WTC11 (cell line): ENCODE data around the gene OGDHL. TPM values are rescaled to one million over a fixed set of nuclear protein-coding genes. Genes with fewer than 3 reads are reported as not detected.

Experiments used
- ATAC-seq: fragments of 200-7000 bp; cut with Tn5 transposase; 2 replicates; pipeline ENCODE4 v1.10.0; 2021; ENCODE audit warnings: mild to moderate bottlenecking, moderate library complexity
- CTCF ChIA-PET: fragments of 300-600 bp; sonication (Branson Sonifier 250); formaldehyde crosslinking; loops from one replicate; lab custom pipeline; 2021; ENCODE audit warnings: antibody characterized with exemption; lab: Charles Lee
- POLR2A ChIA-PET: fragments of 350-600 bp; sonication (Branson Sonifier 250); formaldehyde crosslinking; loops from one replicate; lab custom pipeline; 2021; ENCODE audit warnings: antibody characterized with exemption; lab: Charles Lee
- DNase-seq: peaks from one replicate; pipeline ENCODE4 v3.0.0; 2021; ENCODE audit warnings: low spot score
- H3K27ac Mint-ChIP-seq: 2 replicates; pipeline ENCODE4 v1.8.0; 2021; ENCODE audit warnings: mixed read lengths
- H3K27me3 Mint-ChIP-seq: 2 replicates; pipeline ENCODE4 v1.8.0; 2021; ENCODE audit warnings: low read depth, mild to moderate bottlenecking, moderate library complexity, mixed read lengths
- H3K36me3 Mint-ChIP-seq: 2 replicates; pipeline ENCODE4 v1.8.0; 2021; ENCODE audit warnings: mixed read lengths
- H3K4me1 Mint-ChIP-seq: 2 replicates; pipeline ENCODE4 v1.8.0; 2022; ENCODE audit warnings: mixed read lengths
- H3K4me3 Mint-ChIP-seq: 2 replicates; pipeline ENCODE4 v1.8.0; 2021; ENCODE audit warnings: mild to moderate bottlenecking, moderate library complexity, mixed read lengths
- H3K9me3 Mint-ChIP-seq: 2 replicates; pipeline ENCODE4 v1.8.0; 2021; ENCODE audit warnings: mixed read lengths
- EMX1 ChIP-seq: fragments of 250-450 bp; sonication (Bioruptor Pico); IDR thresholded peaks from 2 replicates; pipeline ENCODE4 v1.8.0; 2021; ENCODE audit warnings: mild to moderate bottlenecking
- ESRRA ChIP-seq: sonication (generic); formaldehyde crosslinking; IDR thresholded peaks from 2 replicates; pipeline ENCODE4 v1.8.1; 2022; ENCODE audit warnings: mild to moderate bottlenecking, missing genetic modification reagents, borderline replicate concordance
- IRF2 ChIP-seq: sonication (generic); formaldehyde crosslinking; IDR thresholded peaks from 2 replicates; pipeline ENCODE4 v1.8.0; 2022; ENCODE audit warnings: low read depth, missing genetic modification reagents, borderline replicate concordance
- MXD4 ChIP-seq: fragments of 250-450 bp; sonication (Bioruptor Pico); IDR thresholded peaks from 2 replicates; pipeline ENCODE4 v1.8.0; 2021; ENCODE audit warnings: mild to moderate bottlenecking, moderate library complexity, borderline replicate concordance
- MYBL2 ChIP-seq: sonication (generic); formaldehyde crosslinking; IDR thresholded peaks from 2 replicates; pipeline ENCODE4 v1.8.1; 2023; ENCODE audit warnings: mild to moderate bottlenecking, moderate library complexity, missing genetic modification reagents
- NFATC4 ChIP-seq: fragments of 250-450 bp; sonication (Bioruptor Pico); IDR thresholded peaks from 2 replicates; pipeline ENCODE4 v1.9.0; 2021; ENCODE audit warnings: mild to moderate bottlenecking
- RELA ChIP-seq: sonication (generic); formaldehyde crosslinking; IDR thresholded peaks from 2 replicates; pipeline ENCODE4 v1.8.1; 2022; ENCODE audit warnings: missing genetic modification reagents, mild to moderate bottlenecking, borderline replicate concordance
- SOX15 ChIP-seq: fragments of 250-450 bp; sonication (Bioruptor Pico); IDR thresholded peaks from 2 replicates; pipeline ENCODE4 v1.9.0; 2021; ENCODE audit warnings: mild to moderate bottlenecking
- TP53 ChIP-seq: sonication (generic); formaldehyde crosslinking; IDR thresholded peaks from 2 replicates; pipeline ENCODE4 v1.8.1; 2023; ENCODE audit warnings: mild to moderate bottlenecking, missing genetic modification reagents
- ZNF263 ChIP-seq: sonication (generic); formaldehyde crosslinking; IDR thresholded peaks from 2 replicates; pipeline ENCODE4 v1.8.1; 2022; ENCODE audit warnings: low read depth, mild to moderate bottlenecking, moderate library complexity, missing genetic modification reagents
- total RNA-seq: library from RNA; stranded (reverse); gene quantifications from 3 replicates; pipeline ENCODE4 v1.2.3, GENCODE V29; 2021
- TF ChIP-seq, protein P1 (sequence below): sonication (generic); formaldehyde crosslinking; IDR thresholded peaks from 2 replicates; pipeline ENCODE4 v1.8.1; 2022; ENCODE audit warnings: mild to moderate bottlenecking, missing genetic modification reagents, moderate library complexity, borderline replicate concordance
- TF ChIP-seq, protein P2 (sequence below): sonication (generic); formaldehyde crosslinking; IDR thresholded peaks from 2 replicates; pipeline ENCODE4 v1.8.0; 2023; ENCODE audit warnings: missing genetic modification reagents
- TF ChIP-seq, protein P3 (sequence below): sonication (generic); formaldehyde crosslinking; IDR thresholded peaks from 2 replicates; pipeline ENCODE4 v1.8.1; 2023; ENCODE audit warnings: mild to moderate bottlenecking, missing genetic modification reagents, borderline replicate concordance

The OGDHL gene
- total RNA-seq, 1 experiment from 2014 or later = 35.1 TPM

DNA sequence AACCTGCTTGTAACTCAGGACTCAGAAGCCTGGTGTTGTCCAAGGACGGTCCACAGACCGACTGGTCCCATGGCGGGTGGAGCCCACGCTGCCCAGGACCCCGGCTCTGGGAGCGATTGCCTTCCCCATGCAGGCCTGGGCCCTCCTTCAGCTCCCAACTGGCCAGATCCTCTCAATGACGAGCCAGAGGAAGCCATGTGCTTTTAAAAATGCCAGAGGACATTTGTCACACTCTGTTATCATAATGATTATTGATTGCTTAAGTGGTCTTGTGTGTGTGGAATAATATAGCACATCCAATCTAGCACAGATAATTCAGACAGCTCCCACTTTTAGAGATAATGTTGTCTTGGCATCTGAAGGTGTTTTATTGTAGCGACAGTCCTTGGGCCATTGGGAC is 22.6 kb upstream of the OGDHL start:
- no peaks in the 10 kb centered on the region; the same call in 1 of the 2 replicates for H3K27me3 Mint-ChIP-seq
- CTCF ChIA-PET = interaction anchor here (1.4 kb wide), 1 partner anchor 84 kb away, joined by 3 read pairs; no protein-coding TSS in a partner anchor
- H3K9me3 Mint-ChIP-seq = no peaks in the 10 kb centered on the region; the same call in 1 of the 2 replicates
- no peak overlapping the region for H3K4me3 Mint-ChIP-seq
- peaks cover 15% of the 10 kb centered on the region for H3K4me1 Mint-ChIP-seq
- H3K27ac Mint-ChIP-seq = no peak overlapping the region
- no peak for ATAC-seq
- H3K36me3 Mint-ChIP-seq = no peaks in the 10 kb centered on the region
- TF ChIP-seq EMX1 (CRISPR knock-in tag) (no peak), ZNF263 (CRISPR knock-in tag) (no peak), NFATC4 (CRISPR knock-in tag) (no peak), RELA (CRISPR knock-in tag) (no peak), ESRRA (CRISPR knock-in tag) (no peak), TP53 (no peak)
- TF ChIP-seq, protein P1, sequence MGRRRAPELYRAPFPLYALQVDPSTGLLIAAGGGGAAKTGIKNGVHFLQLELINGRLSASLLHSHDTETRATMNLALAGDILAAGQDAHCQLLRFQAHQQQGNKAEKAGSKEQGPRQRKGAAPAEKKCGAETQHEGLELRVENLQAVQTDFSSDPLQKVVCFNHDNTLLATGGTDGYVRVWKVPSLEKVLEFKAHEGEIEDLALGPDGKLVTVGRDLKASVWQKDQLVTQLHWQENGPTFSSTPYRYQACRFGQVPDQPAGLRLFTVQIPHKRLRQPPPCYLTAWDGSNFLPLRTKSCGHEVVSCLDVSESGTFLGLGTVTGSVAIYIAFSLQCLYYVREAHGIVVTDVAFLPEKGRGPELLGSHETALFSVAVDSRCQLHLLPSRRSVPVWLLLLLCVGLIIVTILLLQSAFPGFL (CRISPR knock-in tag) = no peak
- TF ChIP-seq, protein P2, sequence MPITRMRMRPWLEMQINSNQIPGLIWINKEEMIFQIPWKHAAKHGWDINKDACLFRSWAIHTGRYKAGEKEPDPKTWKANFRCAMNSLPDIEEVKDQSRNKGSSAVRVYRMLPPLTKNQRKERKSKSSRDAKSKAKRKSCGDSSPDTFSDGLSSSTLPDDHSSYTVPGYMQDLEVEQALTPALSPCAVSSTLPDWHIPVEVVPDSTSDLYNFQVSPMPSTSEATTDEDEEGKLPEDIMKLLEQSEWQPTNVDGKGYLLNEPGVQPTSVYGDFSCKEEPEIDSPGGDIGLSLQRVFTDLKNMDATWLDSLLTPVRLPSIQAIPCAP (CRISPR knock-in tag) = no peak
- POLR2A ChIA-PET = interaction anchor here (0.6 kb wide), 2 partner anchors 30 to 1020 kb away, joined by 3 to 4 read pairs; no protein-coding TSS in a partner anchor
- no peak for DNase-seq

DNA sequence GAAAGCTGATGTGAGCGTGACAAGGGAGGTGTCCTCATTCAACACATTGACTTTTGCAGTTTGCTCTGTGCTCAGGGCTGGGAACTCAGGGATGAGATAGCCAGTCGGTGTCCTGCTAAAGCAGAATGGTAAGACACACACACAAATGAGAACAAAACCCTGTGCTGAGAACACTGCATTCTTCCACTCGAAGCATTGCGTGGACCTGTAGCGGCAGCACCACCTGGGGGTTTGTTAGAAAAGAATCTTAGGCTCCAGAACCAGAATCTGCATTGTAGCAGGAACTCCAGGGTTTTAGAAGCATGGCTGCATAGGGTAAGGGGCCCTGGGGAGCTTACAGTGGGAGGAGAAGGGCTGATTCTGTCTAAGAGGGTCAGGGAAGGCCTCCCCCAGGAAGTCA is 21.5 kb upstream of the OGDHL start:
- no peak overlapping the region for H3K27ac Mint-ChIP-seq
- no peak overlapping the region for H3K4me3 Mint-ChIP-seq
- ChIA-PET POLR2A (no interaction called here), CTCF (no interaction called here)
- DNase-seq (no peak), ATAC-seq (peak; percentile 43; the same call in 1 of the 2 replicates)
- no peaks in the 10 kb centered on the region for H3K36me3 Mint-ChIP-seq
- H3K9me3 Mint-ChIP-seq = no peaks in the 10 kb centered on the region; the same call in 1 of the 2 replicates
- peaks cover 13% of the 10 kb centered on the region for H3K4me1 Mint-ChIP-seq
- TF ChIP-seq ZNF263 (CRISPR knock-in tag) = no peak
- H3K27me3 Mint-ChIP-seq = no peaks in the 10 kb centered on the region; the same call in 1 of the 2 replicates

DNA sequence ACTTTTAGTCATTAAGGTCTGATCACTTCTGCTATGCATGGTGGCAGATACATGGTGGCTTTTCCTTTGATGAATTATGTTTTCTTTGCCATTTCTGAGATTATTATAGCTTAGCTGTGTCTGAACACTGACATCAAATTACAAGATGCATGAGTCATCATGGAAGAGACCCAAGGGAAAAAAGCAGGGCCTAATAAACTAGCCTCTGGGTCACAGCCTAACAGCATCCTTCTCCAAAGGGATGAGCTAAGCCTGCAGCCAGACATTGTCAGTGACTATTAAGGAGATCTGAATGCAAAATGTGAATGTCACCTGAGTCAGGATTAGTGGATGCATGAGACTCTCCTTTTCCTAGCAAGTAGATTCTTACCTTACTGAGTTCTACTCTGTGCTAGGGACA is 19.1 kb upstream of the OGDHL start:
- Mint-ChIP-seq H3K9me3 (peaks cover 8% of the 10 kb centered on the region), H3K4me3 (no peak overlapping the region), H3K27me3 (no peaks in the 10 kb centered on the region; the same call in 1 of the 2 replicates), H3K36me3 (no peaks in the 10 kb centered on the region), H3K27ac (no peak overlapping the region), H3K4me1 (peaks cover 13% of the 10 kb centered on the region)
- ChIA-PET CTCF (no interaction called here), POLR2A (no interaction called here)
- DNase-seq (no peak), ATAC-seq (no peak)
- no peak for TF ChIP-seq TP53
- TF ChIP-seq, protein P3, sequence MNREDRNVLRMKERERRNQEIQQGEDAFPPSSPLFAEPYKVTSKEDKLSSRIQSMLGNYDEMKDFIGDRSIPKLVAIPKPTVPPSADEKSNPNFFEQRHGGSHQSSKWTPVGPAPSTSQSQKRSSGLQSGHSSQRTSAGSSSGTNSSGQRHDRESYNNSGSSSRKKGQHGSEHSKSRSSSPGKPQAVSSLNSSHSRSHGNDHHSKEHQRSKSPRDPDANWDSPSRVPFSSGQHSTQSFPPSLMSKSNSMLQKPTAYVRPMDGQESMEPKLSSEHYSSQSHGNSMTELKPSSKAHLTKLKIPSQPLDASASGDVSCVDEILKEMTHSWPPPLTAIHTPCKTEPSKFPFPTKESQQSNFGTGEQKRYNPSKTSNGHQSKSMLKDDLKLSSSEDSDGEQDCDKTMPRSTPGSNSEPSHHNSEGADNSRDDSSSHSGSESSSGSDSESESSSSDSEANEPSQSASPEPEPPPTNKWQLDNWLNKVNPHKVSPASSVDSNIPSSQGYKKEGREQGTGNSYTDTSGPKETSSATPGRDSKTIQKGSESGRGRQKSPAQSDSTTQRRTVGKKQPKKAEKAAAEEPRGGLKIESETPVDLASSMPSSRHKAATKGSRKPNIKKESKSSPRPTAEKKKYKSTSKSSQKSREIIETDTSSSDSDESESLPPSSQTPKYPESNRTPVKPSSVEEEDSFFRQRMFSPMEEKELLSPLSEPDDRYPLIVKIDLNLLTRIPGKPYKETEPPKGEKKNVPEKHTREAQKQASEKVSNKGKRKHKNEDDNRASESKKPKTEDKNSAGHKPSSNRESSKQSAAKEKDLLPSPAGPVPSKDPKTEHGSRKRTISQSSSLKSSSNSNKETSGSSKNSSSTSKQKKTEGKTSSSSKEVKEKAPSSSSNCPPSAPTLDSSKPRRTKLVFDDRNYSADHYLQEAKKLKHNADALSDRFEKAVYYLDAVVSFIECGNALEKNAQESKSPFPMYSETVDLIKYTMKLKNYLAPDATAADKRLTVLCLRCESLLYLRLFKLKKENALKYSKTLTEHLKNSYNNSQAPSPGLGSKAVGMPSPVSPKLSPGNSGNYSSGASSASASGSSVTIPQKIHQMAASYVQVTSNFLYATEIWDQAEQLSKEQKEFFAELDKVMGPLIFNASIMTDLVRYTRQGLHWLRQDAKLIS = no peak
- TF ChIP-seq, protein P2 (CRISPR knock-in tag) = no peak
- TF ChIP-seq SOX15 = no peak
- TF ChIP-seq RELA (CRISPR knock-in tag) = no peak
- TF ChIP-seq IRF2 (CRISPR knock-in tag) = no peak
- no peak for TF ChIP-seq MYBL2 (CRISPR knock-in tag)
- TF ChIP-seq MXD4 (CRISPR knock-in tag) = no peak
